HEK293T (cell line): Measurements from ENCODE around the gene LRRC8A.
"Not testable (repeated sequence)": the region's sequence is repeated elsewhere in the genome, so short reads cannot be mapped to it uniquely, and the experiment has no call there.

Experiments
- CTCF ChIA-PET: fragments of 350-600 bp; formaldehyde crosslinking; extraction: SDS; loops from one replicate; lab custom pipeline; 2021; ENCODE audit warnings: antibody characterized with exemption, inconsistent platforms; lab: Yijun Ruan, JAX
- POLR2A ChIA-PET: fragments of 350-600 bp; formaldehyde crosslinking; extraction: SDS; loops from one replicate; lab custom pipeline; 2020; ENCODE audit warnings: antibody characterized with exemption, inconsistent platforms; lab: Yijun Ruan, JAX
- DNase-seq: peaks from one replicate; pipeline ENCODE4 v3.0.0; 2012; ENCODE audit warnings: mixed read lengths; ENCODE audit errors: extremely low spot score
- ARNT ChIP-seq: fragments of 450-650 bp; IDR thresholded peaks from 2 replicates; pipeline ENCODE4 v1.6.1; 2017; ENCODE audit warnings: mild to moderate bottlenecking
- BHLHE40 ChIP-seq: fragments of 450-650 bp; IDR thresholded peaks from 2 replicates; pipeline ENCODE4 v1.6.1; 2016; ENCODE audit warnings: mild to moderate bottlenecking, moderate library complexity, borderline replicate concordance
- CTBP1 ChIP-seq: fragments of 450-650 bp; IDR thresholded peaks from 2 replicates; pipeline ENCODE4 v1.6.1; 2016; ENCODE audit warnings: borderline replicate concordance
- ELF4 ChIP-seq: fragments of 450-650 bp; IDR thresholded peaks from 2 replicates; pipeline ENCODE4 v1.6.1; 2017; ENCODE audit warnings: antibody characterized with exemption
- FOXA1 ChIP-seq: fragments of 450-650 bp; IDR thresholded peaks from 2 replicates; pipeline ENCODE4 v1.6.1; 2016; ENCODE audit warnings: mild to moderate bottlenecking
- FOXK2 ChIP-seq: fragments of 450-650 bp; IDR thresholded peaks from 2 replicates; pipeline ENCODE4 v1.6.1; 2016; ENCODE audit warnings: mild to moderate bottlenecking
- FOXM1 ChIP-seq: fragments of 450-650 bp; IDR thresholded peaks from 2 replicates; pipeline ENCODE4 v1.6.1; 2017; ENCODE audit warnings: mild to moderate bottlenecking, borderline replicate concordance
- HDGF ChIP-seq: fragments of 450-650 bp; IDR thresholded peaks from 2 replicates; pipeline ENCODE4 v1.6.1; 2017; ENCODE audit warnings: antibody characterized with exemption, borderline replicate concordance
- L3MBTL2 ChIP-seq: fragments of 450-650 bp; conservative IDR thresholded peaks from 2 replicates; pipeline ENCODE4 v1.6.1; 2016; ENCODE audit warnings: mild to moderate bottlenecking
- LEF1 ChIP-seq: fragments of 450-650 bp; IDR thresholded peaks from 2 replicates; pipeline ENCODE4 v1.6.1; 2017; ENCODE audit warnings: mild to moderate bottlenecking, borderline replicate concordance
- NFRKB ChIP-seq: fragments of 450-650 bp; IDR thresholded peaks from 2 replicates; pipeline ENCODE4 v1.6.1; 2016; ENCODE audit warnings: mild to moderate bottlenecking, moderate library complexity
- PKNOX1 ChIP-seq: fragments of 450-650 bp; IDR thresholded peaks from 2 replicates; pipeline ENCODE4 v1.6.1; 2016
- SP1 ChIP-seq: fragments of 450-650 bp; IDR thresholded peaks from 2 replicates; pipeline ENCODE4 v1.6.1; 2017
- SUZ12 ChIP-seq: fragments of 450-650 bp; IDR thresholded peaks from 2 replicates; pipeline ENCODE4 v1.6.1; 2016; ENCODE audit warnings: mild to moderate bottlenecking
- TARDBP ChIP-seq: fragments of 450-650 bp; IDR thresholded peaks from 2 replicates; pipeline ENCODE4 v1.6.1; 2016
- ZNF384 ChIP-seq: fragments of 450-650 bp; IDR thresholded peaks from 2 replicates; pipeline ENCODE4 v1.6.1; 2016

Gene LRRC8A

GRCh38 chr9:128943832-128944620 is 62.1 kb downstream of the LRRC8A start:
- TF ChIP-seq ZNF384 (no peak), L3MBTL2 (no peak), BHLHE40 (no peak), FOXM1 (no peak), SUZ12 (no peak), FOXA1 (no peak), ELF4 (no peak), PKNOX1 (no peak), NFRKB (no peak), ARNT (no peak), CTBP1 (no peak), SP1 (no peak)
- ChIA-PET CTCF (no interaction called here), POLR2A (no interaction called here)
- DNase-seq, result no peak

GRCh38 chr9:128944966-128945365 is 63.0 kb downstream of the LRRC8A start:
- POLR2A ChIA-PET, DNase-seq, CTCF ChIA-PET: not testable (repeated sequence)

- POLR2A ChIA-PET, result no interaction called here
- CTCF ChIA-PET, result no interaction called here
Measured at GRCh38 chr9:128945798-128946501, 64.0 kb downstream of the LRRC8A start.

GRCh38 chr9:128946571-128947276 is 64.8 kb downstream of the LRRC8A start:
- POLR2A ChIA-PET, result interaction anchor here (2.1 kb wide), 1 partner anchor 25 kb away, joined by 10 read pairs; the partner anchor contains the start of gene PHYHD1
- TF ChIP-seq SUZ12 (no peak), FOXM1 (no peak), LEF1 (no peak), FOXA1 (no peak), FOXK2 (no peak), TARDBP (no peak), SP1 (no peak), HDGF (no peak), BHLHE40 (no peak), ZNF384 (no peak), ELF4 (no peak), ARNT (no peak), NFRKB (no peak), CTBP1 (no peak), PKNOX1 (no peak), L3MBTL2 (no peak)
- CTCF ChIA-PET, result no interaction called here
- DNase-seq, result peak; percentile 34

More at GRCh38 chr9:128945798-128946501, 64.0 kb downstream of the LRRC8A start:
- TF ChIP-seq TARDBP (no peak), LEF1 (no peak)
- no peak for DNase-seq

GRCh38 chr9:128947277-128947526 is 65.3 kb downstream of the LRRC8A start:
- ChIA-PET CTCF (no interaction called here), POLR2A (interaction anchor here (2.1 kb wide), 1 partner anchor 26 kb away, joined by 10 read pairs; the partner anchor contains the start of gene PHYHD1)
- TF ChIP-seq PKNOX1, result no peak
- TF ChIP-seq FOXM1, result no peak
- TF ChIP-seq SUZ12, result no peak
- TF ChIP-seq NFRKB, result no peak
- DNase-seq, result no peak

GRCh38 chr9:128947527-128948301 is 65.8 kb downstream of the LRRC8A start, which contains the start of the genes DOLK and NUP188:
Gene DOLK, minus strand, starts transcription at chr9:128947603. Its CDS starts 300 bp downstream, at chr9:128947303.
Gene NUP188, plus strand, starts transcription at chr9:128947699. Its CDS starts 21 bp downstream, at chr9:128947720.
- TF ChIP-seq NFRKB (0 out of 2 replicates have a peak, but pooled peaks have one; percentile 51), ZNF384 (no peak), BHLHE40 (no peak), TARDBP (no peak), FOXK2 (no peak)
- DNase-seq, result peak; percentile 99
- CTCF ChIA-PET, result interaction anchor here (1.4 kb wide), 1 partner anchor 130 kb away, joined by 4 read pairs; the partner anchor contains the start of gene ENDOG
- POLR2A ChIA-PET, result interaction anchor here (0.9 to 2.1 kb wide), 4 partner anchors 10 to 134 kb away, joined by 3 to 10 read pairs (median 4); partner anchors contain the start of gene PHYHD1

- DNase-seq, CTCF ChIA-PET, POLR2A ChIA-PET: not testable (repeated sequence)
Measured at GRCh38 chr9:128961403-128961802, 79.5 kb downstream of the LRRC8A start.
